IPS-18c (cell line): ENCODE data around the gene SORT1.
"Not testable (repeated sequence)": the region's sequence is repeated elsewhere in the genome, so short reads cannot be mapped to it uniquely, and the experiment has no call there.

Experiments used
- H3K4me3 ChIP-seq: 2 replicates; pipeline ENCODE4 v1.7.0; 2013; ENCODE audit warnings: low read depth, mild to moderate bottlenecking, low read length, moderate library complexity; ENCODE audit not compliant: insufficient read depth
- H3K9me3 ChIP-seq: one replicate; pipeline ENCODE4 v1.6.1; 2013; ENCODE audit warnings: mild to moderate bottlenecking, low read length, moderate library complexity; ENCODE audit not compliant: control insufficient read depth, insufficient read depth

The SORT1 gene

GRCh38 chr1:109322974-109323373 is 74.7 kb downstream of the SORT1 start:
- H3K9me3 ChIP-seq = no peaks in the 10 kb centered on the region

GRCh38 chr1:109319114-109319513 is 78.6 kb downstream of the SORT1 start:
- H3K4me3 ChIP-seq = no peak overlapping the region
- H3K9me3 ChIP-seq = no peaks in the 10 kb centered on the region

More at GRCh38 chr1:109322974-109323373, 74.7 kb downstream of the SORT1 start:
- H3K4me3 ChIP-seq = no peak overlapping the region

DNA sequence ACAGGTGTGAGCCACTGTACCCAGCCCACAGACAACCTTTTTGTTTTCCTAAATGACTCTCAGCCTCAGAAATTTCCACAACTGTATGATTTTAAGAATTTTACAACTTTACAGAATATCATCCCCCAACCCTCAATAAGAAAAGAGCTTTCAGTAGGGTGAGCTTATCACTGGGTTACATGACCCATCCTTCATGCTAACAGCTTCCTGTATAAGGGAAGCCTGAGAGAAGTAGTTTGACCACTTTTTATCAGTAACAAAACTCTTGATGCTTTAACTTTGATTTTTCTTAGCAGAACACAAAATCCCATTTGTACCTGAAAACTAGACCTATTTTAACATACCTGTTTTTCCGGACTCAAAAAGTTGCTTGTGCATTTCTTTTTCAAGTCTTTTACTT is 81.2 kb downstream of the SORT1 start:
- no peaks in the 10 kb centered on the region for H3K9me3 ChIP-seq
- H3K4me3 ChIP-seq = no peak overlapping the region

DNA sequence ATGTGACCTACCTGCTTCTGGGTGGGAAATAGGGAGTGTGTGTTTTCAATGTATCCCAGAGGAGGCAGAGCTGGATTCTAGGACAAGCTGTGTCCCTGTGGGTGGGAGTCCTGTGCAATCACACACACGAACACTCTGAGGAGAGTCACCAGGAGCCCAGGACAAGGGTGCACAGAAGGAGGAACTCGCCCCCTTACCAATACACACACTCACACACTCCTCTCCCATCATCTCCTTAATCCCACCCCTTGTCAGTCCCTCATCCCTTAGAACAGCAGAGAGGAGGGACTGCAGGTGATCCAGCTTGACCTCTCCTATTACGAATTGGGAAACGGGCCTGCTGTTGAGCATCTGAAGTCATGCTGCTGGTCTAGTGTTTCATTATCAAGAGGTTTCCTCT is 82.4 kb downstream of the SORT1 start:
- no peaks in the 10 kb centered on the region for H3K9me3 ChIP-seq
- no peak overlapping the region for H3K4me3 ChIP-seq

GRCh38 chr1:109314795-109315194 is 82.9 kb downstream of the SORT1 start:
- Histone ChIP-seq H3K9me3 (no peaks in the 10 kb centered on the region), H3K4me3 (no peak overlapping the region)

GRCh38 chr1:109312978-109313775 is 84.5 kb downstream of the SORT1 start:
- Histone ChIP-seq H3K9me3 (no peaks in the 10 kb centered on the region), H3K4me3 (no peak overlapping the region)

GRCh38 chr1:109312246-109312645 is 85.5 kb downstream of the SORT1 start:
- no peaks in the 10 kb centered on the region for H3K9me3 ChIP-seq
- H3K4me3 ChIP-seq = no peak overlapping the region

DNA sequence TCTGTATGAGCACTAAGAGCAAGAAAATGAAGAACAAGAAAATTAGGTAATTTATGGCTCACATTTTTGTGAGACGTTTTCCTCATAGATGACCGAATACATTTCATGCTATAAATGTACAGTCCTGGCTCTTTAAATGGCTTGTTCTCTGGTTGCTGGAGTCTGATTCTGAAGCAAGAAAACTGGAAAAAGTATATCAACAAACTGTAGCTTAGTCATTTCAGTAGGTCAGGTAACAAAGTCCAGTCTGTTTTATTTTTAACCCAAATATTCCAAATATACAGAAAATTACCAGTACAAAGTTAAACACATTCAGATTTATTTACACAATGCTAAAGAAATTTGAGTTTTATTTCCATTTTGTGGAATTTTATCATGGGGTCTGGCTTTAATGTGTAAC is 88.4 kb downstream of the SORT1 start:
- H3K9me3 ChIP-seq = no peaks in the 10 kb centered on the region
- no peak overlapping the region for H3K4me3 ChIP-seq

- no peak overlapping the region for H3K4me3 ChIP-seq
- peaks cover 2% of the 10 kb centered on the region for H3K9me3 ChIP-seq
These were observed 90.3 kb downstream of the SORT1 start for GRCh38 chr1:109307274-109308021.

DNA sequence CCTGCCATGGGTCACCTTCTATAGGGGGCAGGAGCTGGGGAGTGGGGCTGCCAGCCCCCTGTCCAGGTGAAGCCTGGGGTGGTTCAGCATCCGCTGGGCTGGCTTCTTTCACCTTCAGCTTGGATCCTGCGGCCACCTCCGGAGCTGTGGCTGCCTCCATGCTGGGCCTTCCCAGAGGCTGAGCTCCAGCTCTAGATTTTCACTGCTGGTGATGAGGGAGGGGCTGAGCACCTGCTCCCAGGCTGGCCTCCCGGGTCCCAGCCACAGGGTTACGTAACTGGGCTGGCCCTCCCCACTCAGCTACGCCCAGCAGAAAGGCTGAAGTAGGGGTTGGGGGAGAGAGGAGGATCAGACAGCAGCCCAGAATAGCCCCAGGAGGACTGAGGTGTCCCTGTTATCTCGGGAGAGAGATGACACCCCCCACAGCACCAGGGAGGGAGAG is 90.9 kb downstream of the SORT1 start, which contains the start of gene MYBPHL:
MYBPHL (minus strand) TSS at position 180 of the 442 bp plus-strand sequence; CDS start at position 160, 20 bp downstream.
- H3K4me3 ChIP-seq = no peak within 1 kb of the TSS

GRCh38 chr1:109305991-109306390 is 91.7 kb downstream of the SORT1 start:
- not testable (repeated sequence) for H3K9me3 ChIP-seq, H3K4me3 ChIP-seq

More for the DNA sequence above, 90.9 kb downstream of the SORT1 start, which contains the start of gene MYBPHL:
- peaks cover 2% of the 10 kb centered on the region for H3K9me3 ChIP-seq

GRCh38 chr1:109304226-109304920 is 93.3 kb downstream of the SORT1 start:
- Histone ChIP-seq H3K4me3 (no peak overlapping the region), H3K9me3 (peaks cover 2% of the 10 kb centered on the region)

- Histone ChIP-seq H3K4me3 (no peak overlapping the region), H3K9me3 (peaks cover 2% of the 10 kb centered on the region)
These were observed 95.8 kb downstream of the SORT1 start for GRCh38 chr1:109301874-109302273.

- H3K9me3 ChIP-seq = peaks cover 2% of the 10 kb centered on the region
- no peak overlapping the region for H3K4me3 ChIP-seq
These were observed 97.0 kb downstream of the SORT1 start for GRCh38 chr1:109300650-109301151.

DNA sequence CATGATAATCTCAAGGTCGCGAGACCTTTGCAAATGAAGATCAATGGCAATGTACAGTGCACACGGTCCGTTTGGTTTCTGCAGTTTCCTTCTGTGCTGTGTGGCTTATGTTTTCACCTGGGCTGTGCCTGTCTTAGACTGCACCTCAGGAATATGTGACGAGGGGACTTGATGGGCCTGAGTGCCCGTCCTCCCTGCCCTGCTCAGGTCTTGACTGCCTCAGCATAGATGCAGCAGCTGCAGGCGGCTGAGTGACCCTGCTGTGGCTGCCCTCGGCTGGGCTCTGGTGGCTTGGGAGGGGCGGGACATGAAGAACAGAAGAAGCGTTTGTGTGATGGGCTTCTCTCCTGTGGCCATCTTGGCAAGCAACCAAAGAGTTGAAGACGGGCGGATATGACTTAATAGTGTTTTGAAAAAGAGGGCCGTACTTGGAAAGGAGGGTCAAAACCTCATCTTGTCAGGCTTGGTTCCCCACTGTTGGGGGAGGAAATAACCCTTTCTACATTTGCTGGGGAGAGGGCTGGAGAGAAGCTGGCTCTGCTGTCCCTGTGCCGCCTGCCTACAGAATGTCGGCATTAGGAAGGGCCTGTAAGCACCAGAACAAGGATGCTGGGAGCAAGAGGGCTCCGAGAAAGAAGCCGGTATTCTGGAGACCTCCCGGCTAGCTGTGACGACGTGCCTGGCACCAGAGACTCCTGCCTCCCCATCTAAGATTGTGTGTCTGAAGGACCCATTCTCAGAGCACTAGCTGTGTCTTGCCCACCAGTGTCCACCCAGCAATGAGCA is 98.0 kb downstream of the SORT1 start:
- peaks cover 2% of the 10 kb centered on the region for H3K9me3 ChIP-seq
- no peak overlapping the region for H3K4me3 ChIP-seq

DNA sequence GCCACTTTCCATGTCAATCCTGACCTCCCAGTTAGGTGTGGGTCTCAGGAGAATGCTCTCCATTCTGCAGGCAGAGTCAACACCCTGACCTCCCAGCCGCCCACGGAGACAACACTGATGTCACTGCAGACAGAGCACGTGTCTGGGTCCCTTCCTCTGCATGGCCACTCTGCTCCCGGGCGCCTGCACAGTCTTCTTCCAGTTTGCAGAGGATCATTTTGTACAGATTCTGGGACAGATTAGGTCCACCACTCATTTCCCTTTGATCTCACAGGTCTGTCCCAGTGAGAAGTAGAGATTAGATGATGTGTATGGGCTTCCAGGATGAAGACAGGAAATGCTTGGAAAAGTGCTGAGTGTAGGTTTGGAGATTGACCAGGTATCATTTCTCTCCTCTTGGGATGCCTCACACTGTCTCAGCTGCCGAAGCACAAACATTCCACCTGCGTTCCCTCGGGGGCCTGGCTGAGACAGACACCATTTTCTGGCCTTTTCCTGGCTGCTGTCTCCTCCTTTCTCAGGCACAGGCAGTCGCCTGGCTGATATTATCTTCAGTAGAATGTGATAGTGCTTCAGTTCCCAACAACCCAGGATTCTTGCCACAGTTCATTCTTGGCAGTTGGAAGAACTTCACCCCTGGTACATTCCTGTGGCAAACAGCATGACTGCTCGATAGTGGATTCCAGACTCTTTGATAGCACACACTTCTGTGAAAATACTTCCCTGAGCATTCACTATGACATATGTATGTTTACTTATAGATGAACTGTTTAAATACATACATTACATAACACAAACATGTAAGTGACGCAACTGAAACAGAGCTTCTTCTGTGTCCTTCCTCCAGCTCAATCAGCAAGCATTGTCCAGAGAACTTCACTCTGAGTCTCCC is 98.8 kb downstream of the SORT1 start:
- Histone ChIP-seq H3K4me3 (no peak overlapping the region), H3K9me3 (peaks cover 2% of the 10 kb centered on the region)
